Measurements from ENCODE around the gene CAPN8. TPM values are rescaled to one million over a fixed set of nuclear protein-coding genes. Genes with fewer than 3 reads are reported as not detected.

The CAPN8 gene
- total RNA-seq, 1 donor from 2014 or later, result not detected

DNA sequence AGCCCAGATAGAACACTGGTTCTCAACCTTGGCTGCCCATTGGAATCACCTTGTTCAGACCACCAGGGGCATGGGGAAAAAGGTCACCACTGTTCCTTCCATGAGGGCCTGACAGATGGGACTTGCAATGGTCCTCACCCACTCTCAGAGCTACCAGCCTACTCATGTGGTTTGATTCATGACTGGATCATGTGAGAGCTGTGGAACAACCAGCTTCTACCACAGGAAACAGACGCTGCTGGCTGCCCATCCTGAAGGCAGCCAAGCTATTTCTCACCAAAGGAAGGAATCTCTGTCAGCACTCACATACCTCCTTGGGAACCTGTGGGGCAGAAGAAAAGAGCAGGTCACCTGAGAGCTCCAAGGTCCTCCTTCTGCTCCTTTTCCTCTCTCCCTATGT, 53.6 kb downstream of the CAPN8 start:
- Mint-ChIP-seq H3K9me3 (ENCODE audit: unreplicated experiment) (no peaks in the 10 kb centered on the region), H3K27ac (ENCODE audit: unreplicated experiment) (no peak overlapping the region), H3K36me3 (ENCODE audit: unreplicated experiment) (no peaks in the 10 kb centered on the region), H3K27me3 (ENCODE audit: unreplicated experiment) (no peaks in the 10 kb centered on the region), H3K4me1 (ENCODE audit: unreplicated experiment) (no peaks in the 10 kb centered on the region), H3K4me3 (ENCODE audit: unreplicated experiment) (no peak overlapping the region)
- no peak for DNase-seq (ENCODE audit: extremely low spot score, unreplicated experiment)
- TF ChIP-seq, protein P1, sequence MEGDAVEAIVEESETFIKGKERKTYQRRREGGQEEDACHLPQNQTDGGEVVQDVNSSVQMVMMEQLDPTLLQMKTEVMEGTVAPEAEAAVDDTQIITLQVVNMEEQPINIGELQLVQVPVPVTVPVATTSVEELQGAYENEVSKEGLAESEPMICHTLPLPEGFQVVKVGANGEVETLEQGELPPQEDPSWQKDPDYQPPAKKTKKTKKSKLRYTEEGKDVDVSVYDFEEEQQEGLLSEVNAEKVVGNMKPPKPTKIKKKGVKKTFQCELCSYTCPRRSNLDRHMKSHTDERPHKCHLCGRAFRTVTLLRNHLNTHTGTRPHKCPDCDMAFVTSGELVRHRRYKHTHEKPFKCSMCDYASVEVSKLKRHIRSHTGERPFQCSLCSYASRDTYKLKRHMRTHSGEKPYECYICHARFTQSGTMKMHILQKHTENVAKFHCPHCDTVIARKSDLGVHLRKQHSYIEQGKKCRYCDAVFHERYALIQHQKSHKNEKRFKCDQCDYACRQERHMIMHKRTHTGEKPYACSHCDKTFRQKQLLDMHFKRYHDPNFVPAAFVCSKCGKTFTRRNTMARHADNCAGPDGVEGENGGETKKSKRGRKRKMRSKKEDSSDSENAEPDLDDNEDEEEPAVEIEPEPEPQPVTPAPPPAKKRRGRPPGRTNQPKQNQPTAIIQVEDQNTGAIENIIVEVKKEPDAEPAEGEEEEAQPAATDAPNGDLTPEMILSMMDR (IDR thresholded peaks at IDR 0.05), result no peak

DNA sequence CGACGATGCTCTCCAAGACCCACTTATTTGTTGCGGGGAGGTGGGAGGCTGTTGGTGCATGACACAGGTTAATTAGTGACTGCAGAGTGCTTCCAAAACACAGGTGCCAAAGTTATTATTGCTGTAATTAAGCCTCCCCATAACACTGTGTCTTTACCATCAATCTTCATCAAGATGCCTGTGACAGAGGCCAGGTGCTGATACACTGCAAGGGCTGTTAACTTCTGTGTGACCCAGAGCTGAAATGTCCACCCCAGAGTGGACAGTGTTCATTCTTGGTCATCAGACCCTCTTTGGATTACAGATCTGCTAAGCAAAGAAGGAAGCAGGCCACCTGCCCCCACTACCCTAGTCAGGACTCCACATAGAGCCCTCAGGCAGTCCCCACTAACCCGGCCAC, 55.5 kb downstream of the CAPN8 start:
- Mint-ChIP-seq H3K9me3 (ENCODE audit: unreplicated experiment) (no peaks in the 10 kb centered on the region), H3K27me3 (ENCODE audit: unreplicated experiment) (no peaks in the 10 kb centered on the region), H3K4me3 (ENCODE audit: unreplicated experiment) (no peak overlapping the region), H3K27ac (ENCODE audit: unreplicated experiment) (no peak overlapping the region), H3K36me3 (ENCODE audit: unreplicated experiment) (no peaks in the 10 kb centered on the region), H3K4me1 (ENCODE audit: unreplicated experiment) (no peaks in the 10 kb centered on the region)
- TF ChIP-seq, protein P1 (IDR thresholded peaks at IDR 0.05), result no peak
- no peak for DNase-seq (ENCODE audit: extremely low spot score, unreplicated experiment)

DNA sequence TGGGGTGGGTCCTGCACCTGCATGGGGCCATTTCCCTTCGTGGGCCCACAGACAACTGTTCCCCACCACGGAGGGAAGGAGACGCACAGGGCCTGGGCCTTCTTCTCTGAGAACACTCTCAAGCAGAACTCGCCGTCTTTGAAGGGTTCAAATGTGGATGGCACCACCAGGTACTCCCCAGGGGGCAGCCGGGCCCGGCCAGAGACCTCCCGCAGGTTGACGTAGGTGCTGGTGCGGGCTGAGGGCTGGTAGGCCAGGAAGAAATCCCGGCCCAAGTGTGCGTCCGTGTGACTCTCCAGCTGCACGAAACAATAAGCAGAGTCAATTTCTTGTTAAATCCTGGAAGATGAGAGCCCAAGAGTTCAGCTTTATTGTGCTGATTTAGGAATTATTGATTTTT, 56.4 kb downstream of the CAPN8 start:
- no peak overlapping the region for H3K4me3 Mint-ChIP-seq (ENCODE audit: unreplicated experiment)
- H3K36me3 Mint-ChIP-seq (ENCODE audit: unreplicated experiment), result no peaks in the 10 kb centered on the region
- no peak overlapping the region for H3K27ac Mint-ChIP-seq (ENCODE audit: unreplicated experiment)
- TF ChIP-seq, protein P1 (IDR thresholded peaks at IDR 0.05), result no peak
- no peaks in the 10 kb centered on the region for H3K9me3 Mint-ChIP-seq (ENCODE audit: unreplicated experiment)
- no peaks in the 10 kb centered on the region for H3K4me1 Mint-ChIP-seq (ENCODE audit: unreplicated experiment)
- no peak for DNase-seq (ENCODE audit: extremely low spot score, unreplicated experiment)
- H3K27me3 Mint-ChIP-seq (ENCODE audit: unreplicated experiment), result no peaks in the 10 kb centered on the region

DNA sequence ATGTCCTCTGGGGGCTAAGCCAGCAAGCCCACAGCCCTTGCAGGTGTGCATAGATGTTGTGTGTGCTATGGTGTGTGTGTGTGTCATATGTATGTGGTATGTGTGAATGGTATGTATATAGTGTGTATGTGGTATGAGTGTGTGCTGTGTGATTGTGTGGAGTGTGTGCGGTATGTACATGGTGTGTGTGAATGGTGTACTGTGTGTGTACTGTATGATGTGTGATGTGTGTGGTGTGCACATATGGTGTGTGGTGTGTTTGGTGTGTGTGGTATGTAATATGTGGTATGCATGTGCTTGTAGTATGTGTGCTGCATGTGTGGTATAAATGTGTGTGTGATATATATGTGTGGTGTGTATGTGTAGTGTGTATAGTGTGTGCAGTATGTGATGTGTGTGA, 107.0 kb downstream of the CAPN8 start:
- Mint-ChIP-seq H3K27me3 (ENCODE audit: unreplicated experiment) (no peaks in the 10 kb centered on the region), H3K4me3 (ENCODE audit: unreplicated experiment) (no peak overlapping the region)
- no peak for DNase-seq (ENCODE audit: extremely low spot score, unreplicated experiment)

DNA sequence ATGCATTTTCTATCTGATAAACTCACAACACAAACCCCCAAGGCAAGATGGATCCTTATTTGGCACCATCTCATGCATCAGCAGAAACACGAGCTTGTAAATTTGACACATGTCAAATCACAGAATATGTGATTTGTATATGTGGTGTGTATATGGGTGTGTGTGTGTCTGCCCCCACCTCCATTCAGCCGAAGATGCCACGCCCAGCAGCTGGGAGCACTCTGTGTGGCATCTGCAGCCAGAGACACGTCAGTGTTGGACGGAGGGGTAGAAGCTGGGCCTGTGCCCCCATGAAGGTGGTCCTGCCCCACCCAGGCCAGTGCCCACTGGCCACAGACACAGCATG, 108.4 kb downstream of the CAPN8 start:
- Mint-ChIP-seq H3K4me1 (ENCODE audit: unreplicated experiment) (no peaks in the 10 kb centered on the region), H3K36me3 (ENCODE audit: unreplicated experiment) (no peaks in the 10 kb centered on the region), H3K9me3 (ENCODE audit: unreplicated experiment) (no peaks in the 10 kb centered on the region), H3K4me3 (ENCODE audit: unreplicated experiment) (no peak overlapping the region), H3K27ac (ENCODE audit: unreplicated experiment) (no peak overlapping the region), H3K27me3 (ENCODE audit: unreplicated experiment) (no peaks in the 10 kb centered on the region)
- no peak for DNase-seq (ENCODE audit: extremely low spot score, unreplicated experiment)
- TF ChIP-seq, protein P1 (IDR thresholded peaks at IDR 0.05), result no peak

More for the DNA sequence above, 107.0 kb downstream of the CAPN8 start:
- Mint-ChIP-seq H3K9me3 (ENCODE audit: unreplicated experiment) (no peaks in the 10 kb centered on the region), H3K27ac (ENCODE audit: unreplicated experiment) (no peak overlapping the region), H3K4me1 (ENCODE audit: unreplicated experiment) (no peaks in the 10 kb centered on the region), H3K36me3 (ENCODE audit: unreplicated experiment) (no peaks in the 10 kb centered on the region)
- TF ChIP-seq, protein P1 (IDR thresholded peaks at IDR 0.05), result no peak
